Activated CD4-positive, alpha-beta T cell treated with anti-CD3 and anti-CD28 coated beads, Interleukin-2, amount 50 U/mL, for 16 hours (primary cell): ENCODE data around the gene CFDP1.

Experiments used
- DNase-seq: peaks from one replicate; pipeline ENCODE4 v3.0.0-alpha.2; 2020

The CFDP1 gene

DNA sequence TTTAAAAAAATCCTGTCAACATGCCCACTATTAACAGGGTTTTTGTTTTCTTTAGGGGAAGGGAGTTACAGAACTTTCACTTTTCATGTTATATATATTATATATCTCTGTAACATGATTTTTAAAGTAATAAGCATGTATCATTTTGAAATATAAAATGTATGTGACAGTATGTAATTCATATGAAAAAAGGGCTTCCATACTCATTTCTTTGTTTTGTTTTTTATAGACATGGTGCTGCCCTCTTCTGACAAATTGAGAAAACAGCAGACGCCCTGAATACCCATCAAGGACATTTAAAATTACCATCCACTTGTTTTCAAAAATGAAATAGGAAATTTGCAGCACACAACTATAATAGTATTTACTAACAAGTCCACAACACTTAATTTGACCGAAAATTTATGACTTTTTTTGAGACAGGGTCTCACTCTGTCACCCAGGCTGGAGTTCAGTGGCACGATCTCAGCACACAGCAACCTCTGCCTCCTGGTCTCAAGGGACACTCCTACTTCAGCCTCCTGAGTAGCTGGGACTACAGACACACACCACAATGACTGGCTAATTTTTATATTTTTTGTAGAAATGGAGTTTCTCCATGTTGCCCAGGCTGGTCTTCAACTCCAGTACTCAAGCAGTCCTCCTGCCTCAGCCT, 30.4 kb downstream of the CFDP1 start:
- DNase-seq, result peak; percentile 26

DNA sequence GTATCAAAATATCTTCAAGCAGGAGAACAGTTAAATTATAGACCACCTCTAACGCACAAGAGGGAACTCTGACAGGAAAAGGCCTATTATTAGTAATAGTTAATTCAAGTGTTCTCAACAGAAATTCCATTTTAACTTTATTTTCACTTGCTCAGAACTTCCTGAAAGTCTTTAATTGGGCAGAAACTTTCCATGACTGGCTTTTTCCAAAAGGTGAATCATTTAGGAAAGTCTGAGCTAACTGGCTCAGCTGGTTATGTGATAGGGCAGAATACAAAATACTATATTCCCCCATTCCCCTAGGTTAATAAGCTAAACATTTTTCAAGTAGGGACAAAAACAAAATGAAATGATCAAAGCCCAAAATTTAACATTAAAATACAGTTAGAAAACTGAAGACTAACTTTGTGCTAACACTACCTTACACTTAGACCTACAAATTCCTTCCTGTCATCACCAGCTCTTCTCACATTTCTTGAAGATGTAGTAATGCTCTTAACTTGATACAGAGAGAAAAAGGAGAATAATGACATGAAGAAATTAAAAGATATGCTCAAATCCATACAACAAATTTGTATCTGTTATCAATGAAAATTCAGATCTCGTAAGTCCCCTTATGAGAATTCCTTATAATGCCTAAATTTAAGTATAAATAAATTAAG, 31.0 kb downstream of the CFDP1 start:
- DNase-seq, result no peak

DNA sequence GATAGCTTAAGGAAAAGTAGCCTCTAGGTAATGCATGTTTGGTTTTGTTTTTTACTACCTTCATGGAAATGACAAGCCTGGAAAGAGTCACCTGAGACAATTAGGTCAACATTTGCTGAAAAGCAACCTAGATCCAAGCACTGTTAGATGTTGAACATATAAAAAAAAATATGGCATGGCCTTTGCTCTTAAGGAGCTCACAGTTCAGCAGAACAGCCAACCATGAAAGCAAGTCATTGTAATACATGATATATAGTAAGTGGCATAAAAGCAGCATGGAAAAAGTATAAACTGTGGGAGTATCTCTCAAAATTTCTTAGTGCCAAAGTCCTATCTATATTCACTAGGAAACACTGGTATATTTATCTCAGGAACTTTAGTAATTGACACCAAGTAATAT, 31.6 kb downstream of the CFDP1 start:
- DNase-seq, result no peak

DNA sequence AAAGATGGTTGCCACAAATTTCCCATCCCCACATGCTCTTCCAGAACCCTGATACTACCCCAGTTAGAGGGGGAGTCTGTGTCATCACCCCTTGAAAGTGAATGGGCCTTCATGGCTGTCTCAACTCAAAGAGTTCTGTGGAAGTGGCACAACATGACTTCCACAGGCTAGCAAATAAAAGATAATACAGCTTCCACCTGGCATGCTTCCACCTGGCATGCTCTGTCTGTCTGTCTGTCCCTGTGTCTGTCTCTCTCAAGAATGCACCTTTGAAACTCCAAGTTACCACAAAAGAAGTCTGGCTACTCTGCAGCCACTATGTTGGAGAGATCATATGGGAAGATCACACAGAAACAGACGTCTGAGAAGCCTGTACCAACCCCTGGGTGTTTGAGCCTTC, 35.0 kb downstream of the CFDP1 start:
- DNase-seq, result no peak

DNA sequence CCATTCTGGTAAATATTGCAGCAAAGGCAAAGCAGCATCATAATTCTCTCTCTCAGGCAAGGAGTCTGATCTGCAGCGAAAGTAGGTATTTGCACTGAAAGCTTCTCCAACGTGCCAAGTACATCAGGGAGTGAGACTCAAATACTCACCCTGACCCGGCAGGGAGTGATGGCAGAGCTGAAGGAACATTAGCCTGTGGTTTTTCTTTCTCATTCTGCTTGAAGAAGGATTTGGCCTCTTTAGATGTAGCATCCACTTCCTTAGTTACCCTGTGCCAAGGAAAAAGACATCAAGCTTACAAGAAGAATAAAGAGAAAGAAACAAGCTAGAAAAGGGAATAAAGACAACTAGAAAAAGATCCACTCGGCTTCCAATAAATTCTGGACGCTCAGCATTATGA, 38.4 kb downstream of the CFDP1 start:
- DNase-seq, result no peak

DNA sequence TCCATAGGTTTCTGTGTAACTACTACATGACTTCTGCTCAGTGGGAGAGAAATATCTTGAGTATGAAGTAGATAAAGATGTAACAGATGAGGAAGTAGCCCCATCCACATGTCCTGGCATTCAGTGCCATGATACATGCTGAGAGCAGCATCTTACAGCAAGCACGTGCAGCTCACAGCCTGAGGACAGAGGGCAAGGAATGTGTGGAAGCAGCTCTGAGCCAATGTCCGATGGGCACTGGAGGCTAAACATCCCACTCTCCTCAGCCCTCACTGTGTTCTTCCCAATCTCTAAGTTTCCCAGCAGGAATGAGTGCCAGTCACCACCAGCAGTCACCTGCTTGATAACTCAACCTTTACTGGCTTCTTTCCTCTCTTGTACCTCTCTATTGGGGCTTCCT, 40.4 kb downstream of the CFDP1 start:
- no peak for DNase-seq

DNA sequence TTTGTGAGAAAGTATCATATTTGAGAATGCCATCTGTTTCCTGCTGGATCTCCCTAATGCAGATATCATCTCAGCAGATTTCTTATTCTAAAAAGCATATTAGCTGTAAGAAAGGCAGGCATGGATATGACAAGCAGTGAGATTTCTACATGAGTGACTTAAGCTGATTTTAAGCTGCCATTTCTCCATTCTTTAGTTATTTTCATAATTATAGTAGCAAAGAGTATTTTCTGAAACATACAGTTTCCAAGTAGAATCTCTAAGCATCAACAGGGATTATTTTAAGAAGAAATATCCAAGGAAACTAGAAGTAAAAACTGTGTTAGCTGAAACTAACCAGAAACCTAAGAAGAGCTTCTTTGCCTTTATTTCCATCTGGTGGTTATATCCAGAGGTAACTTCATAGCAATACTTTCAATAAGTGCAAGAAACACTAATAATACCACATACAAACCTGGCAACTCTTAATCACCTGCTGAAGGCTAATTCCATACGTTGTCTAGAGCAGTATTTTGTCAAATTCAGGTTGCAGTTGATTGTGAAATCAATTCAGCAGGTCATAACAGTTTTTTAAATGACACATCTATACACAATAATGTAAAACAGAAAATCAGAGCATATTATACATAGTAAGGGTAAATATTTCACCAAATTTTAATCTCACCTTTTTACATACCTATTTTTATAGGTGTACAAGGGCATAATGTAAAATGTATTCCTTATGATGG, 42.2 kb downstream of the CFDP1 start:
- DNase-seq, result no peak

DNA sequence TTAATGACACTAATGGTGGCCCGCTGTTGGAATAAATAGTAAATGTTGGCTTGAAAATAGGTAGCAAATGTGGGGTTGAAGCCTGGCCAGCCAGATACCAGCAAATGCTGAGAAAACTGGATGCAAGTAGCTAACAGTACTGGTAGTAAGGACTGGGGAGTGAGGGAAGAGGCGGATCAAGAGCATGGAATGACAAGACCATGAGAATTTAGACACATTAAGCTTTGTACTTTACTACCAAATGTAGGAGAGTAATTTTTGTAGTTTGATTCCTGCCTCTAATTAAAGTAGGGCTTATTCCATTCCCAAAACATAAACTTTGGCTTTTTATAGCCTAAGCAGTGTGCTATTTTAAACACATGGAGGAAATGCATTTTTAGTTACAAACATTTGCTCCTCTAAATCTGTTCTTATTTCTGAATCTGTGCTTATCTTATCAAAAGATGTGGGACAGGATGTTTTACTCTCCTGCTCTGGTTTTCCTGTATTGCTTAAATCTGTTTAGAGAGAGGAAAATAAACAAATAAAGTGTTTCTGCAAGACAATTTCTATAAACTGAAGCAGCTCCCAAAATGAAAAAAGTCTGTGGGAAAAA, 44.1 kb downstream of the CFDP1 start:
- no peak for DNase-seq

DNA sequence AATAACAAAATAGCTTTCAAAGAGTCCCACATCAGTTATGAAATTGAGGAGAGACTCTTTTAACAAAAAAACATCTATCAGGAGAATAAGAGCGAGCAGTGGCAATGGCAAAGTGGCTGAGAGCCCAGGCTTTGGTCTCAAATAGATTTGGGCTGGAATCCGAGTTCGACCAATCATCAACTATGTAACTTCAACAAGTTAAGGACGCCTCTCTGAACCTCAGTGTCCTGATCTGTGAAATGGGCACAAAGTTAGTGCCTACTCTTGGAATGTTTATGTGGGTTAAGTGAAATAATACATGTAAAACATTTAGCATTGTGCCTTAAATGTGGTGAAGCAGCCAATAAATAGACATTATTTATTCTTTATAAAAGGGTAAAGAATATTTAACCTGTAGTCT, 45.4 kb downstream of the CFDP1 start:
- DNase-seq, result no peak

DNA sequence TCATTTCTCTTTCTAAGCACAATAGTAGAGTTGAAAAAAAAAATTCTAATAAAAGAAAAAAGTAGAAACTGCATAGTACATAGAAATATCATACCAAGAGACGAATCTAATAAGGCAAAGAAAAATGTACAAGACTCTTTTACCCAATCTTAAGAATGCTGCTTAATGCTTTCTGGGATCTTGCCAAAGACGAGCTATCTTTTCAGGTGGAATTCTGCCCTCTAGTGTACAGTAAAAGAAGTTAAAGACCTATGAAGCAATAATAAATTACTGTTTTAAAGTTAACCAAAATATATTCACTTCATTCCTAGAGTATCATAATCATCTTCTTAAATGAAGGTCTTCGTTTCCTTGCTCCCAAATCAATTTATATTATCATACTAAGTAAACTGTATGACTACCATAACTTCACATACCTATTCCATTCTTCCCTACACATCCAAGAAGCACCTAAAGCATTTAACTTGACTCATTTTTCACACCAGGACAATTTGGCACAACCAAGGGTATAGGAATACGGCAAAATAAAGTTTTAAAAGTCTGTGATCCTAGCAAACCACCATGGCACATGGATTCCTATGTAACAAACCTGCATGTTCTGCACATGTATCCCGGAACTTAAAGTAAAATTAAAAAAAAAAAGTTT, 47.7 kb downstream of the CFDP1 start:
- peak; percentile 42 for DNase-seq

DNA sequence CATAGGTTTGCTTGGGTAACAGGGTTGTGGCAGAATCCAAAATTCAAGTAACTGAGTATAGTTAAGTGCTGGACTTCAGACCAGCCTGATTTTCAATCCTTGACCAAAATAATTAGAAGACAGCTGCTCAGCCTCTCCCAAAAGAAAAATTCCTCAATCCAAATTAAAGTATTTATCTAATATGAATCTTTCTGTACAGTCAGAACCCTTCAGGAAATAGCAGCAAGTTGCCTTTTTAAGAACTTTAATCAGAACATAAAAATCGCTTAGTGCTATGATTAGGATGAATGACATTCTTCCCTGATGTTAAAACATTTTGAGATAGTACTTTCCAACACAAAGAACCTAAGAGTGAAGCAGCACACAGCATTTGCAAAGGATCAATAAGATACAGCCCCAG, 50.2 kb downstream of the CFDP1 start:
- no peak for DNase-seq

DNA sequence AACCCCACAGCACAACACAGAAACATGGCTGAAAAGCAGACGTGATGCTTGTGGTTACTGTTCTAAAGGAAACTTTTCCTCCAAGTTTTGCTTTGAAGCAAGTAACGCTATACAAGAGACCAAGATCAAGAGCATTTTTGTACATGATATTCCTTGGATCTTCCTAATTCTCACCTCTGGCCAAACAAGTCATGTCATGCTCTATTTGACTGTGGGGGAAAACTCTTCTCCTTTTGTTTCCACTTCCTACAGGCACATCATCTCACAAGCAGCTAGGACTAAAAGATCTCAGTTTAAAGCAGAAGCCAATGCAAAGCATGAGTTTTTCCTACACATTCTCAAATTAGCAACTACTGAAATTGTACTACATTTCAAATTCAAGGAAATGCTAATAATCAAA, 50.7 kb downstream of the CFDP1 start:
- no peak for DNase-seq

DNA sequence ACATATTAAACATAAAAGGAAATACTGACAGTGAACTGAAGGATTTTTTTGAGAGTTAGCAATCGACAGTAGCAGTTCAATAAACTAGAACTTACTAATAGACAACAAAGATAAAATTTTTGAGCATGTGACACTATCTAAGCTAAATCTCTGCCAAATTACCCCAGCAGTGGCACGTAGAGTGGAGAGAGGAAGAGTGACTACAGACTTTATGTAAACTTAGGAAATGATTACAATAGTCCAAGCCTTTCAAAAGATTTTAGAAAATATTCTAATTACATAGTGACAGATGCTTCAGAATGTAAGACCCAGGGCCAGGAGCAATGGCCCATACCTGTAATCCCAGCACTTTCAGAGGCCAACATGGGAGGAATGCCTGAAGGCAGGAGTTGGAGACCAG, 52.4 kb downstream of the CFDP1 start:
- no peak for DNase-seq

DNA sequence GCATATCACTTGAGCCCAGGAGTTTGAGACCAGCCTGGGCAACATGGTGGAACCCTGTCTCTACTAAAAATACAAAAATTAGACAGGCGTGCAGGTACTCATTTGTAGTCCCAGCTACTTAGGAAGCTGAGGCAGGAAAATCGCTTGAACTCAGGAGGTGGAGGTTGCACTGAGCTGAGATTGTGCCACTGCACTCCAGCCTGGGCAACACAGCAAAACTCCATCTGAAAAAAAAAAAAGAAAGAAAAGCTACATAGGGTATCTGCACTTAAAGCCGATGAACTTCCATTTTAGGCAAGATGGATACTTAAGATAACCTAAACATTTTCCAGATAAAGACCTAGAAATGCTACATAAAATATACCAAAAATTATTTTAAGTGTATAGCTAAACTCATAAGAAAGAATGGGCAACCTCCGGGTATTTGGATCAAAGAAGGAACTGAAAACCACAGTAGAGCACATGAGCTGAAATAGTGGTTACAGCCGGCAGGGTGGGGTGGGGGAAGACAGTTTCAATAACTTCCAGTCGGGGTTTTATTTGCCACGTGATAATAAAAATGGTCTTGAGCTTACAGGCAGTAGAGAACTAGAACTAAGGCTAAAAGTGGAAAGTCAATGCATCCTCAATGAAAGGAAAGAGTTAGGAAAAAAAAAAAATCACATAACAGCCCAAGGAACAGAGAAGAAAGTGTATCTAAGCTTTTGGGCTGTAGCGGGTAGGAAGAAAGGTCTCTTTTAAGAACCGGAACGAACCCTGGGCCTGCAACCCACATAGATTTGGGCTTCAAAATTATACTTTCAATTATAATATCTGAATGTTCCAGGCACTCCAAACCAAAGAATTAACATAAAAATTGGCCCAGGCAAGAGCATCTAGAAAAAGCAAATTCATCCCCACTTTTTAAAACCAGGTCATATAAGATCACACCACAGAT, 53.1 kb downstream of the CFDP1 start:
- peak; percentile 54 for DNase-seq

DNA sequence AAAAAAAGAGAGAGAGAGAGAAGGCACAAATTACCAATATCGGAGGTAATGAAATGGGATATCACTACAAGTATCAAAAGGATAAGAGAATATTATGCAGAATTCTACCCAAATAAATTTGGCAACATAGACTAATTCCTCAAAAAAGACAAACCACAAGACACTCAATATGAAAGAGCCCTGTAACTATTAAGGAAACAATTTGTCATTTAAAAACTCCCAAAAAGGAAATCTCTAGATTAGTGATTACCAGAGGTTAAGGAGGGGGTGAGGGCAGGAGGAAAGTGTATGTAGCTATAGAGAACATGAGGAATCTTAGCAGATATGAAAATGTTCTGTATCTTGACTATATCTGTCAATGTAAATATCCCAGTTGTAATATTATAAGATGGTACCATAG, 54.0 kb downstream of the CFDP1 start:
- peak; percentile 70 for DNase-seq

DNA sequence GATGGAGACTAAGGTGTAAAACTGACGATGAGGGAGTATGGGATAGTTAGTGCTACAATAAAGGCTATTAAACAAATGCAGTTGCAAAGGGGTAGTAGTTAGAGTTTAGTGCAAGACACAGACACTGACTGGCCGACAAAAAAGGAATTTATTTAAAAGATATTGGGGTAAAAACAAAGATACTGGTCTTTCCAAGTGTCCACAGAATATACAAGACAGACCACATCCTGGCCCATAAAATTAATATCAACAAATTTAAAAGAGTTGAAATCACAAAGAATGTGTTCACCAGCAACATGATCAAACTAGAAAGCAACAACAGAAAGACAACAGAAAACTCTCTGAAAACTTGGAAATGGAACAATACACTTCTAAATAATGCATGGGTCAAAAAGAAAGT, 54.7 kb downstream of the CFDP1 start:
- no peak for DNase-seq

DNA sequence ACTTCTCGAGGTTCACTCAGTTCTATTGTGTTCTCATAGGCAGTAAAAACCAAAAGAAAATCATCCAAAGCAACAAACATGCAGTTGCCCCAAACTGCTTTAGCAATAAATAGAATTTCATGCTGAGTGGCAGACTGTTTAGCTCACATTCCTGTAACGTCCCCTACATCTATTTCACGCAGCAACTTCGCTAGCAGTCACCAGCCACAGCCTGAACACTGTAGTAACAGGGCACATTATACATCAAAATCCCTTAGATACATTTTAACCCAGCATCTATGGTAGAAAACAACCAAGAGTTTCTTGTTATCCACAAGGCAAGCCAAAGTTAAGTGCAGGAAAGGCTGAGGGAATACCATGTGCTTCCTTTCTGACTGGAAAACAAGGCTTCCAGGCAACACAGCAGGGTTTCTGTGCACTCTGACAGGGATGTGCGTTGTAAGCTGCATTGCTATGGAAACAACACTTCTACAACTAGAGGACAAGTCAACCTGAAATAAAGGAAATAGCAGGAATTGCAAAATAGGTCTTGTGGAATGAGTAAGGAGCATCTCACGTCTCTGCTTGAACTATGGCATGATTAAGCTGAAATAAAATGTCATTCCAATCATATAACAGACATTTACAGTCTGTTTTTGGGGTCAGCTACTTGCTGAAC, 55.4 kb downstream of the CFDP1 start:
- peak; percentile 13 for DNase-seq

DNA sequence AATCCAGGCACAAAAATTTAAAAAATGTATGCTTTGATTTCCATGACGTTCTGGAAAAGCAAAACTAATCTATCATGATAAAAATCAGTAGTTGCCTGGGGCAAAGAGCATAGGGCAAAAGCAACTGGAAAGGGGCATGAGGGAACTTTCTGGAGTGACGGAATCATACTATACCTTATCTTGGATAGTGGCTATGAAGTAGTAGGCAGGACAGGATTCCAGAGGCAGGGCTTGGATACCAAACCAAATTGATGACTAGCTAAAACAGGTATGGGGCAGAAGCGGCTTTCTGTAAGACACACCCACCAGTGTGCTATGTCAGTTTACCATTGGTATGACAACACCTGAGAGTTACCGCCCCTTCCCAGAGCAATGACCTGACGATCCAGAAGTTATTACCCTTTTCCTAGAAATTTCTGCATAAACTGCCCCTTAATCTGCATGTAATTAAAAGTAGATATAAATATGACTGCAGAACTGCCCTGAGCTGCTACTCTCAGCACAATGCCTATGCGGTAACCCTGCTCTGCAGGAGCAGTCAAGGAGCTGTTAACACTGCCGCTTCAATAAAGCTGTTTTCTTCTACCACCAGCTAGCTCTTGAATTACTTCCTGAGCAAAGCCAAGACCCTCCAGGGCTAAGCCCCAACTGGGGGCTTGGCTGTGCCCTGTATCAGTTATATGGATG, 56.7 kb downstream of the CFDP1 start:
- no peak for DNase-seq

DNA sequence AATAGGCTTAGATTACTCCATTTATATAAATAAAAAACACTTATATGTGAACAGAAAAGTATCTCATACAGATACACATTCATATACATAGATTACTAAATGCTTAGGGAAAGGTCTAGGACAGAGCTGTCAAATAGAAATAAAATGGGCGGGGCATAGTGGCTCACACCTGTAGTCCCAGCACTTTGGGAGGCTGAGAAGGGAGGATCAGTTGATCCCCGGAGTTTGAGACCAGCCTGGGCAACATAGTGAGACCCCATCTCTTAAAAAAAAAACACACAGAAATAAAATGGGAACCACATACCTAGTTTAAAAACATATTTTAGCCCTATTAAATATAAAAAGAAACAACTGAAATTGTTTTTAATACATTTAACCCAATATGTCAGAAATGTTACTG, 58.9 kb downstream of the CFDP1 start:
- no peak for DNase-seq

DNA sequence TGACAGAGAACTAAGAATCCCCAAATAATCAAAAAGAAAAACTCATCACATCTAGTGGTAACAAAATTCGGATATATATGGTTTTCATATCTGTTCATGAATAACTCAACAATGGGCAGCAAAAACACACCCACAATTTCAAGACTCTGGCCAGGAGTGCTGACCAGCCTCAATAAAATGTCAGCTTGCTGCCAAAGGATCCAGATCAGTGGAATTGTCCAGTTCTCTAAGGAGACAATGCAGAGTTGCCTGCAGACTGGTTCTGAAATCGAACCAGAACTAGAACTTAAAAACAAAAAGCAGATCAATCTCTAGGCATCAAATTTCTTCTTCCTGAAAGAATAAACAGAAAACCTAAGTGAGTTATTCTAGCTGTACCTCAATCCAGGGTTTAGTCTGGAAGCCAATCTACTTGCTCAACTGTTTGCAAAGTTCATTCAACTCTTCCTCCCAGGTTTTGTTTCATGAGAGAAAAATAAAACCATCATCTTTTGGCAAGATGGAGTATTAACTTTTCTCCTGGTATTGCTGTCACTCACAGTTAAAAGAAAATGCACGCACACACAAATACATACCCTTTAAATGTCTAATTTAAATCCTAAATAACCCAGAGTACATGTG, 61.0 kb downstream of the CFDP1 start:
- DNase-seq, result no peak

DNA sequence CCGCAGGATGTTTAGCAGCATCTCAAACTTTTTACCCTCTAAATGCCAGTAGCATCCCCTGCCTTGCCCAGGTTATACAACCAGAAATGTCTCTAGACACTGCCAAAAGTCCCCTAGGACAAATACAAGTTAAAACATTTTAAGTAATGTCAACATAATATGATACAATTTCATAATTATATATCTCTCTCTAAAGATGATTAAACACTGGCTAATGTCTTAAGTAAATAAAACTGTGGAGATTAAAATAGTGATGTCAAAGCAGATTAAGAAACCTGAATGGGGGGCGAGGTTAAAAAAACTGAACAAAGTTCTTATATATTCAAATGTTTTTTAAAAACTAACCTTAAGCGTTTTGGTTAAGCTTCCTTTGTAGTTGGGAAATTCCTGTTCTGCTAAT, 62.1 kb downstream of the CFDP1 start:
- no peak for DNase-seq
